H1 (cell line): ENCODE measurements around the gene SLC35E1. TPM values are rescaled to one million over a fixed set of nuclear protein-coding genes. Genes with fewer than 3 reads are reported as not detected.
A peak's percentile ranks its signal among the peaks of the same experiment; 100 is the strongest.

Experiments
- CTCF ChIA-PET: fragments of 300-600 bp; sonication (Branson Sonifier 250); formaldehyde crosslinking; loops from one replicate; lab custom pipeline; 2021; ENCODE audit not compliant: partially characterized antibody; lab: Charles Lee
- POLR2A ChIA-PET: fragments of 300-600 bp; sonication (Branson Sonifier 250); formaldehyde crosslinking; loops from one replicate; lab custom pipeline; 2021; ENCODE audit warnings: inconsistent platforms; ENCODE audit not compliant: partially characterized antibody; lab: Charles Lee
- DNase-seq, 2 experiments: peaks; one replicate each; pipeline versions ENCODE4 v3.0.0 to v3.0.0-alpha.2; 2010 to 2022; ENCODE audit warnings: low spot score in 2 of 2, low read depth in 1 of 2, mixed read lengths in 1 of 2
- FAIRE-seq: peaks from 2 replicates; lab custom pipeline; 2011; peaks lifted over from hg19 to GRCh38; lab: Jason Lieb, UNC
- H2AFZ ChIP-seq: 2 replicates; pipeline ENCODE4 v1.8.1; 2012; ENCODE audit warnings: low read length, inconsistent platforms
- H2AK5ac ChIP-seq: 2 replicates; pipeline ENCODE4 v1.6.1; 2013; ENCODE audit warnings: low read depth, low read length
- H2BK120ac ChIP-seq: replicated peaks from 2 replicates; pipeline ENCODE3; 2013; ENCODE audit warnings: low read depth, low read length, inconsistent platforms
- H2BK12ac ChIP-seq: 2 replicates; pipeline ENCODE4 v1.6.1; 2013; ENCODE audit warnings: low read depth, low read length
- H2BK15ac ChIP-seq: 2 replicates; pipeline ENCODE4 v1.6.1; 2013; ENCODE audit warnings: low read length
- H2BK20ac ChIP-seq: 2 replicates; pipeline ENCODE4 v1.6.1; 2013; ENCODE audit warnings: low read length
- H2BK5ac ChIP-seq: 2 replicates; pipeline ENCODE4 v1.6.1; 2013; ENCODE audit warnings: low read depth, low read length
- H3K14ac ChIP-seq: 2 replicates; pipeline ENCODE4 v1.6.1; 2013; ENCODE audit warnings: inconsistent platforms; ENCODE audit not compliant: insufficient read length
- H3K18ac ChIP-seq: 2 replicates; pipeline ENCODE4 v1.6.1; 2013; ENCODE audit warnings: low read length; ENCODE audit errors: extremely low read depth
- H3K23ac ChIP-seq: 2 replicates; pipeline ENCODE4 v1.6.1; 2013; ENCODE audit warnings: inconsistent platforms; ENCODE audit not compliant: insufficient read length
- H3K23me2 ChIP-seq: 2 replicates; pipeline ENCODE4 v1.6.1; 2013; ENCODE audit warnings: low read depth, low read length
- H3K27ac ChIP-seq: 2 replicates; pipeline ENCODE4 v1.6.1; 2011; ENCODE audit warnings: low read depth, low read length, inconsistent platforms
- H3K27me3 ChIP-seq, 4 experiments: replicated peaks in 1 of 4; 1 replicate in 1 of 4; 2 replicates in 3 of 4; pipeline versions ENCODE4 v1.6.1 to v1.8.1; 2011 to 2013; ENCODE audit warnings: low read length in 3 of 4, mild to moderate bottlenecking in 3 of 4, inconsistent platforms in 2 of 4, mixed read lengths in 2 of 4, moderate library complexity in 1 of 4; ENCODE audit not compliant: control insufficient read depth in 3 of 4, insufficient read depth in 3 of 4; ENCODE audit errors: extremely low read depth in 1 of 4
- H3K36me3 ChIP-seq, 4 experiments: 2 replicates each; pipeline versions ENCODE4 v1.6.1 to v1.8.1; 2011 to 2013; ENCODE audit warnings: mild to moderate bottlenecking in 4 of 4, low read length in 3 of 4, moderate library complexity in 2 of 4, control low read depth in 1 of 4, inconsistent platforms in 1 of 4; ENCODE audit not compliant: insufficient read depth in 4 of 4, control insufficient read depth in 2 of 4
- H3K4ac ChIP-seq: replicated peaks from 2 replicates; pipeline ENCODE3; 2013; ENCODE audit warnings: low read length, low read depth, mixed read lengths, inconsistent platforms; ENCODE audit not compliant: insufficient read length
- H3K4me1 ChIP-seq, 4 experiments: replicated peaks in 1 of 4; 1 replicate in 1 of 4; 2 replicates in 3 of 4; pipeline versions ENCODE4 v1.6.1 to v1.8.1; 2011 to 2013; ENCODE audit warnings: low read length in 3 of 4, inconsistent platforms in 2 of 4, mixed read lengths in 1 of 4; ENCODE audit not compliant: insufficient read depth in 4 of 4, control insufficient read depth in 3 of 4
- H3K4me2 ChIP-seq, 2 experiments: 2 replicates each; pipeline versions ENCODE4 v1.6.1 to v1.8.1; 2011 to 2013; ENCODE audit warnings: low read depth in 2 of 2, low read length in 2 of 2, control low read depth in 1 of 2, inconsistent platforms in 1 of 2, mild to moderate bottlenecking in 1 of 2; ENCODE audit not compliant: insufficient read depth in 1 of 2
- H3K4me3 ChIP-seq, 4 experiments: fragments of 200-600, 300-600 bp in 1 of 4; sonication (generic), shearing (Covaris generic), sonication (Bioruptor Twin) in 1 of 4; 2 replicates each; pipeline versions ENCODE4 v1.5.1 to v1.8.1; 2011 to 2016; ENCODE audit warnings: low read length in 4 of 4, low read depth in 3 of 4, control low read depth in 2 of 4, inconsistent platforms in 2 of 4, mild to moderate bottlenecking in 2 of 4, mixed read lengths in 1 of 4, moderate library complexity in 1 of 4; ENCODE audit not compliant: insufficient read depth in 2 of 4; ENCODE audit errors: extremely low read depth in 1 of 4
- H3K56ac ChIP-seq: replicated peaks from 2 replicates; pipeline ENCODE3; 2013; ENCODE audit warnings: low read depth, mild to moderate bottlenecking, mixed read lengths, low read length, inconsistent platforms; ENCODE audit not compliant: insufficient read length
- H3K79me1 ChIP-seq: 2 replicates; pipeline ENCODE4 v1.6.1; 2013; ENCODE audit warnings: low read depth, low read length, control low read depth
- H3K79me2 ChIP-seq, 2 experiments: 2 replicates each; pipeline versions ENCODE4 v1.6.1 to v1.8.1; 2012 to 2013; ENCODE audit warnings: low read length in 2 of 2, mild to moderate bottlenecking in 2 of 2, inconsistent platforms in 1 of 2; ENCODE audit not compliant: insufficient read depth in 2 of 2, control insufficient read depth in 1 of 2
- H3K9ac ChIP-seq, 4 experiments: replicated peaks in 1 of 4; 1 replicate in 1 of 4; 2 replicates in 3 of 4; pipeline versions ENCODE4 v1.6.1 to v1.8.1; 2011 to 2013; ENCODE audit warnings: low read depth in 3 of 4, low read length in 3 of 4, control low read depth in 2 of 4, mild to moderate bottlenecking in 2 of 4, moderate library complexity in 2 of 4, inconsistent platforms in 1 of 4; ENCODE audit errors: extremely low read depth in 1 of 4
- H3K9me3 ChIP-seq, 2 experiments: 2 replicates each; pipeline versions ENCODE4 v1.6.1 to v1.8.1; 2012 to 2013; ENCODE audit warnings: mild to moderate bottlenecking in 2 of 2, moderate library complexity in 2 of 2, control low read depth in 1 of 2, inconsistent platforms in 1 of 2, low read depth in 1 of 2, low read length in 1 of 2, mixed read lengths in 1 of 2; ENCODE audit not compliant: insufficient read depth in 2 of 2
- H4K20me1 ChIP-seq, 2 experiments: replicated peaks in 1 of 2; 2 replicates each; pipeline versions ENCODE3 to v1.8.1; 2011 to 2013; ENCODE audit warnings: inconsistent platforms in 2 of 2, low read length in 2 of 2, mild to moderate bottlenecking in 1 of 2; ENCODE audit not compliant: insufficient read depth in 2 of 2, control insufficient read depth in 1 of 2
- H4K5ac ChIP-seq: 2 replicates; pipeline ENCODE4 v1.6.1; 2013; ENCODE audit warnings: low read length, low read depth, mixed read lengths, inconsistent platforms; ENCODE audit not compliant: insufficient read length
- H4K8ac ChIP-seq: 2 replicates; pipeline ENCODE4 v1.8.0; 2013; ENCODE audit warnings: mild to moderate bottlenecking, moderate library complexity, low read length, inconsistent platforms; ENCODE audit not compliant: insufficient read depth; ENCODE audit errors: extremely low read depth
- H4K91ac ChIP-seq: replicated peaks from 2 replicates; pipeline ENCODE3; 2013; ENCODE audit warnings: low read length, mixed read lengths, inconsistent platforms; ENCODE audit not compliant: insufficient read length
- CBX5 ChIP-seq: fragments of 300-800, 300-1000 bp; sonication (generic); IDR thresholded peaks from 2 replicates; pipeline ENCODE4 v1.7.1; 2016; ENCODE audit warnings: antibody characterized with exemption, low read length, low read depth
- JUN ChIP-seq: IDR thresholded peaks from 2 replicates; pipeline ENCODE4 v1.6.1; 2011; ENCODE audit warnings: low read depth, mild to moderate bottlenecking, improper control_type of control experiment, low read length
- SIN3A ChIP-seq, 2 experiments: IDR thresholded peaks in 1 of 2; conservative IDR thresholded peaks in 1 of 2; 2 replicates each; pipeline ENCODE4 v1.6.1; 2011 to 2012; ENCODE audit warnings: low read length in 2 of 2, improper control_type of control experiment in 1 of 2, low read depth in 1 of 2, mild to moderate bottlenecking in 1 of 2
- WGBS, 2 experiments: shearing (Covaris generic) in 1 of 2; methylation state at CpG; one replicate each; pipeline versions ENCODE4 v1.1.6 to v1.1.7; 2013 to 2015; ENCODE audit warnings: low lambda C conversion rate in 2 of 2, mixed read lengths in 2 of 2, inconsistent platforms in 1 of 2, low coverage in 1 of 2, missing lambda C conversion rate in 1 of 2; ENCODE audit not compliant: insufficient replicate concordance in 2 of 2, insufficient coverage in 1 of 2, insufficient read length in 1 of 2; ENCODE audit errors: extremely low coverage in 1 of 2, missing lambda C conversion rate in 1 of 2; 5-methylcytosine and 5-hydroxymethylcytosine counted together
- polyA plus RNA-seq, 7 experiments: library from polyadenylated mRNA; depleted of rRNA in 3 of 7; stranded (reverse) in 5 of 7; unstranded in 2 of 7; fragments of >200 nt in 5 of 7; fragments of 200-250 nt in 2 of 7; gene quantifications; 1 replicate in 5 of 7; 2 replicates in 1 of 7; 4 replicates in 1 of 7; pipeline versions ENCODE4 v1.2.1 to v1.2.3, GENCODE V29; 2011 to 2013; ENCODE audit warnings: missing spikeins in 2 of 7, mixed read lengths in 2 of 7
- total RNA-seq: library from RNA; stranded (reverse); fragmentation: NEBNext Ultra II Directional; extraction: Animal tissue kit (Norgen Biotek cat#: 25700); gene quantifications from 2 replicates; pipeline ENCODE4 v1.2.1, GENCODE V29; 2021
- TF ChIP-seq, protein P1 (sequence below): IDR thresholded peaks from 2 replicates; pipeline ENCODE4 v1.6.1; 2012; ENCODE audit warnings: inconsistent platforms

The SLC35E1 gene
- total and polyA plus RNA-seq, 2 of the 8 experiments (the other 6 are each of a cell fraction or from before 2014, with no cell fraction given): 26.0 to 31.9 TPM

- WGBS, 2 experiments: 37% methylated on average over 15 of the region's 15 CpGs; no CpG with 5 or more reads in 1 of the 2 experiments
- POLR2A ChIA-PET: interaction anchor here (0.9 to 5.9 kb wide), 7 partner anchors 9 to 75 kb away, joined by 3 to 58 read pairs (median 6); partner anchors contain the start of genes SLC35E1 and SMIM7
- H4K20me1 ChIP-seq: peaks cover 27 to 43% of the 10 kb centered on the region in 2 experiments
Observed at GRCh38 chr19:16584248-16585093, 12.3 kb upstream of the SLC35E1 start.

More at GRCh38 chr19:16584248-16585093, 12.3 kb upstream of the SLC35E1 start:
- Histone ChIP-seq H4K8ac (peak overlapping the region; percentile 41; the same call in 1 of the 2 replicates), H2BK20ac (0 out of 2 replicates have a peak overlapping the region, but pooled peaks have one; percentile 29), H3K9me3 (no peaks in the 10 kb centered on the region), H3K4me2 (peak overlapping the region; percentile 63 to 65), H2BK120ac (no peak overlapping the region), H2BK15ac (no peak overlapping the region), H2AFZ (no peak overlapping the region), H3K36me3 (no peaks in the 10 kb centered on the region), H3K23me2 (no peaks in the 10 kb centered on the region), H3K4ac (no peak overlapping the region), H3K9ac (no peak overlapping the region), H3K79me1 (peaks cover 46% of the 10 kb centered on the region), H3K14ac (no peak overlapping the region), H3K27ac (no peak overlapping the region), H3K4me1 (peaks cover 4 to 39% (median 25%) of the 10 kb centered on the region in 4 experiments), H3K56ac (no peak overlapping the region), H2BK5ac (peak overlapping the region; percentile 73; the same call in 1 of the 2 replicates), H2AK5ac (no peak overlapping the region), H3K79me2 (peaks cover 10 to 94% of the 10 kb centered on the region in 2 experiments; a peak in 3 of 4 replicates), H4K91ac (no peak overlapping the region), H3K23ac (no peak overlapping the region), H3K4me3 (peak overlapping the region in 2 of 4 experiments; percentile 17 to 45; a peak in 4 of 8 replicates), H3K27me3 (no peaks in the 10 kb centered on the region), H2BK12ac (no peak overlapping the region), H4K5ac (no peak overlapping the region), H3K18ac (no peak overlapping the region)
- TF ChIP-seq CBX5 (no peak), SIN3A (conservative IDR thresholded peaks at IDR 0.05 in 1 of 2, IDR thresholded peaks at IDR 0.05 in 1 of 2; ENCODE audit: low read depth in 1 of 2, low read length in 2 of 2) (0 out of 4 replicates have a peak, but pooled peaks of 1 of the 2 experiments have one; percentile 26), JUN (no peak)
- TF ChIP-seq, protein P1, sequence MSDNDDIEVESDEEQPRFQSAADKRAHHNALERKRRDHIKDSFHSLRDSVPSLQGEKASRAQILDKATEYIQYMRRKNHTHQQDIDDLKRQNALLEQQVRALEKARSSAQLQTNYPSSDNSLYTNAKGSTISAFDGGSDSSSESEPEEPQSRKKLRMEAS: peak; percentile 63
- CTCF ChIA-PET: interaction anchor here (0.6 to 3.1 kb wide), 7 partner anchors 9 to 1141 kb away, joined by 3 to 12 read pairs (median 3); no protein-coding TSS in a partner anchor
- DNase-seq (peak; percentile 27 to 73), FAIRE-seq (no peak)
